ENCODE measurements around the gene DBT. TPM values are rescaled to one million over a fixed set of nuclear protein-coding genes. Genes with fewer than 3 reads are reported as not detected.
A peak's percentile ranks its signal among the peaks of the same experiment; 100 is the strongest.

DBT gene
- total and polyA plus RNA-seq, 10 of the 15 experiments (the other 5 are each of a cell fraction or from before 2014, with no cell fraction given), result 2.1 to 15.9 (median 6.9) TPM

GRCh38 chr1:100152271-100152670, 97.4 kb downstream of the DBT start (continued):
- TF ChIP-seq MEF2A (IDR thresholded peaks at IDR 0.05; ENCODE audit: insufficient read depth, low read depth, low read length) (no peak), PML (IDR thresholded peaks at IDR 0.05; ENCODE audit: low read length) (no peak), RELA (IDR thresholded peaks at IDR 0.05; ENCODE audit: borderline replicate concordance, partially characterized antibody) (no peak), IRF4 (IDR thresholded peaks at IDR 0.05; ENCODE audit: low read depth, low read length) (peak; percentile 83), BRCA1 (IDR thresholded peaks at IDR 0.05; ENCODE audit: low read depth, low read length) (no peak), HCFC1 (IDR thresholded peaks at IDR 0.05; ENCODE audit: low read length) (no peak), CBX5 (IDR thresholded peaks at IDR 0.05; ENCODE audit: low read depth) (no peak), KAT2A (conservative IDR thresholded peaks at IDR 0.05; ENCODE audit: control insufficient read depth, low read depth, low read length) (no peak), USF1 (IDR thresholded peaks at IDR 0.05; ENCODE audit: borderline replicate concordance, extremely low read length, insufficient read depth, low read depth, low read length) (no peak), TCF7 (IDR thresholded peaks at IDR 0.05; ENCODE audit: borderline replicate concordance) (peak; percentile 26; the same call in 1 of the 2 replicates), SP1 (IDR thresholded peaks at IDR 0.05; ENCODE audit: low read depth, low read length) (no peak), RUNX3 (IDR thresholded peaks at IDR 0.05; ENCODE audit: low read length) (0 out of 2 replicates have a peak, but pooled peaks have one; percentile 18), CREB1 (IDR thresholded peaks at IDR 0.05; ENCODE audit: low read depth) (no peak), ZNF622 (IDR thresholded peaks at IDR 0.05) (no peak), SMARCA5 (IDR thresholded peaks at IDR 0.05) (no peak), ZNF274 (IDR thresholded peaks at IDR 0.05; ENCODE audit: insufficient read depth, insufficient read length) (no peak), JUNB (IDR thresholded peaks at IDR 0.05) (peak; percentile 69), BCL11A (IDR thresholded peaks at IDR 0.05; ENCODE audit: low read depth, low read length) (0 out of 2 replicates have a peak, but pooled peaks have one; percentile 25), ZNF687 (IDR thresholded peaks at IDR 0.05) (no peak), GATAD2B (conservative IDR thresholded peaks at IDR 0.05; ENCODE audit: low read depth) (no peak), ELK1 (IDR thresholded peaks at IDR 0.05; ENCODE audit: low read depth, low read length) (no peak), SUPT20H (IDR thresholded peaks at IDR 0.05; ENCODE audit: borderline replicate concordance, control insufficient read depth, low read depth, low read length) (no peak), NFXL1 (IDR thresholded peaks at IDR 0.05; ENCODE audit: borderline replicate concordance) (no peak), NRF1 (conservative IDR thresholded peaks at IDR 0.05; ENCODE audit: low read depth, low read length) (no peak), SPI1 (IDR thresholded peaks at IDR 0.05; ENCODE audit: borderline replicate concordance, insufficient read depth, low read depth, low read length) (peak; percentile 95), MYB (IDR thresholded peaks at IDR 0.05; ENCODE audit: borderline replicate concordance, low read depth, low read length) (no peak), SMAD5 (IDR thresholded peaks at IDR 0.05; ENCODE audit: low read depth) (no peak), HDGF (IDR thresholded peaks at IDR 0.05) (no peak), IKZF2 (IDR thresholded peaks at IDR 0.05) (peak; percentile 66; a peak in 3 of 4 replicates)
